KMS-11 (cell line): ENCODE data around the gene ASIC4.

Source experiments
- H2AFZ ChIP-seq: fragments of 200-600 bp; sonication (generic); 2 replicates; pipeline ENCODE4 v1.6.1; 2016; ENCODE audit warnings: antibody characterized with exemption, mixed run types, low read depth
- H3K27ac ChIP-seq: fragments of 200-600 bp; sonication (generic); 2 replicates; pipeline ENCODE4 v1.6.1; 2016; ENCODE audit warnings: mild to moderate bottlenecking, mixed run types
- H3K27me3 ChIP-seq: fragments of 200-600 bp; sonication (generic); 2 replicates; pipeline ENCODE4 v1.6.1; 2017; ENCODE audit warnings: mild to moderate bottlenecking, low read depth, mixed run types, moderate library complexity; ENCODE audit not compliant: insufficient read depth
- H3K36me3 ChIP-seq: fragments of 200-600 bp; sonication (generic); 2 replicates; pipeline ENCODE4 v1.6.1; 2017; ENCODE audit warnings: mild to moderate bottlenecking, mixed run types; ENCODE audit not compliant: insufficient read depth
- H3K4me1 ChIP-seq: fragments of 200-600 bp; sonication (generic); 2 replicates; pipeline ENCODE4 v1.6.1; 2016; ENCODE audit warnings: mild to moderate bottlenecking, low read depth, mixed run types; ENCODE audit not compliant: poor library complexity, severe bottlenecking
- H3K4me2 ChIP-seq: fragments of 200-600 bp; sonication (generic); 2 replicates; pipeline ENCODE4 v1.7.0; 2016; ENCODE audit warnings: mild to moderate bottlenecking, mixed run types
- H3K4me3 ChIP-seq: fragments of 200-600 bp; sonication (generic); IDR thresholded peaks from 2 replicates; pipeline ENCODE4 v1.6.1; 2017; ENCODE audit warnings: low read depth, low read length, mixed read lengths; ENCODE audit not compliant: insufficient read depth
- H3K79me2 ChIP-seq: fragments of 200-600 bp; sonication (generic); 2 replicates; pipeline ENCODE4 v1.6.1; 2016; ENCODE audit warnings: low read depth, mixed run types; ENCODE audit not compliant: insufficient read depth
- H3K9ac ChIP-seq: fragments of 200-600 bp; sonication (generic); 2 replicates; pipeline ENCODE4 v1.6.1; 2016; ENCODE audit warnings: mild to moderate bottlenecking, mixed run types
- H4K20me1 ChIP-seq: fragments of 200-600 bp; sonication (generic); 2 replicates; pipeline ENCODE4 v1.6.1; 2016; ENCODE audit warnings: mild to moderate bottlenecking, mixed run types; ENCODE audit not compliant: insufficient read depth
- CTCF ChIP-seq: fragments of 200-600 bp; sonication (generic); conservative IDR thresholded peaks from 2 replicates; pipeline ENCODE4 v1.6.1; 2017; ENCODE audit warnings: low read depth, mild to moderate bottlenecking, antibody characterized with exemption, low read length, moderate library complexity, mixed read lengths

Gene ASIC4

GRCh38 chr2:219561179-219562048, 47.1 kb downstream of the ASIC4 start:
- H3K27ac ChIP-seq: no peak overlapping the region
- no peak overlapping the region for H2AFZ ChIP-seq
- no peaks in the 10 kb centered on the region for H3K4me1 ChIP-seq
- peaks cover 83% of the 10 kb centered on the region for H3K27me3 ChIP-seq
- no peaks in the 10 kb centered on the region for H3K79me2 ChIP-seq
- TF ChIP-seq CTCF: no peak
- H4K20me1 ChIP-seq: no peaks in the 10 kb centered on the region
- no peak overlapping the region for H3K4me3 ChIP-seq
- H3K36me3 ChIP-seq: no peaks in the 10 kb centered on the region
- no peak overlapping the region for H3K4me2 ChIP-seq
- H3K9ac ChIP-seq: no peak overlapping the region

- no peaks in the 10 kb centered on the region for H3K79me2 ChIP-seq
- H3K27ac ChIP-seq: no peak overlapping the region
- no peak for TF ChIP-seq CTCF
- H3K27me3 ChIP-seq: peaks cover 85% of the 10 kb centered on the region
- H3K4me1 ChIP-seq: no peaks in the 10 kb centered on the region
- H3K4me2 ChIP-seq: no peak overlapping the region
- no peak overlapping the region for H2AFZ ChIP-seq
- no peak overlapping the region for H3K9ac ChIP-seq
- H3K4me3 ChIP-seq: no peak overlapping the region
- no peaks in the 10 kb centered on the region for H3K36me3 ChIP-seq
- no peaks in the 10 kb centered on the region for H4K20me1 ChIP-seq
Measured at GRCh38 chr2:219562049-219563020, 48.1 kb downstream of the ASIC4 start.

DNA sequence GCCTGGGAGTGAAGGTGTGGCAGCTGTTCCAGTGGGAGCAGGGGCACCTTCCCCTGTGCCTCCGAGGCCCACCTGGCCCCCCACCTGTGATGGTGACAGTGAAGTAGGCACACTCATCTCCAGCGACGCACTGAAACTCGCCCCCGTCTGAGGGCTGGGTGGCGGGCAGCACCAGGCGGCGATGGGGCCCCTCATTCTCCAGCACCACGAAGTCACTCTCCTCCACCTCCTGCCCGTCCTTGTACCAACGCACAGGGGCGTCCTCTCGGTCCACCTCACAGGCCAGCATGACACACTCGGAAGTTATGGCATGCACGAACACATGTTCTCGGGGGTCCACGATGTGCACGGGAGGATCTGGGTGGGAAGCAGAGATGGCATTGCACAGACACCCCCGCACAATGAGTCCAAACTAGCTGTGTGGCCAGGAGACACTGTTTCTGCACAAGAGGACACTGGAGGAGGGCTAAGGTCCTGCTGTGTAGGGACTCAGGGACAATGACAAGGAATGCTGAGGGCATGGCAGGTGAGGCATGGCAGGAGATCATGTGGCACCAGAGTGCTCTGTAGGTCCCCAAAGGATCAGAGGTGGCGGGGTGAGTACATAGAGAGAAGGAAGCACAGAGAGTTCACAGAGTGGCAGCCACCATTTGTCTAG, 49.1 kb downstream of the ASIC4 start:
- H2AFZ ChIP-seq: no peak overlapping the region
- TF ChIP-seq CTCF: no peak
- H3K9ac ChIP-seq: no peak overlapping the region
- no peak overlapping the region for H3K4me3 ChIP-seq
- no peaks in the 10 kb centered on the region for H3K4me1 ChIP-seq
- peaks cover 87% of the 10 kb centered on the region for H3K27me3 ChIP-seq
- H3K4me2 ChIP-seq: no peak overlapping the region
- no peaks in the 10 kb centered on the region for H3K79me2 ChIP-seq
- no peaks in the 10 kb centered on the region for H4K20me1 ChIP-seq
- no peak overlapping the region for H3K27ac ChIP-seq
- no peaks in the 10 kb centered on the region for H3K36me3 ChIP-seq

GRCh38 chr2:219565130-219566080, 51.1 kb downstream of the ASIC4 start:
- H3K4me1 ChIP-seq: no peaks in the 10 kb centered on the region
- no peak overlapping the region for H2AFZ ChIP-seq
- H3K9ac ChIP-seq: no peak overlapping the region
- no peaks in the 10 kb centered on the region for H4K20me1 ChIP-seq
- no peak overlapping the region for H3K4me3 ChIP-seq
- no peaks in the 10 kb centered on the region for H3K36me3 ChIP-seq
- peaks cover 84% of the 10 kb centered on the region for H3K27me3 ChIP-seq
- no peak for TF ChIP-seq CTCF
- no peak overlapping the region for H3K27ac ChIP-seq
- H3K79me2 ChIP-seq: no peaks in the 10 kb centered on the region
- no peak overlapping the region for H3K4me2 ChIP-seq
